A549 (cell line): ENCODE measurements around the gene LAMA1. TPM values are rescaled to one million over a fixed set of nuclear protein-coding genes. Genes with fewer than 3 reads are reported as not detected.

Experiments used
- ATAC-seq, 2 experiments: fragments of 200-7000 bp in 1 of 2; fragments of >200 bp in 1 of 2; cut with Nextera tagmentation in 1 of 2; cut with Tn5 transposase in 1 of 2; 3 replicates each; pipeline versions ENCODE4 v1.8.0 to v1.9.1; 2018 to 2020; ENCODE audit warnings: mild to moderate bottlenecking in 1 of 2, moderate library complexity in 1 of 2
- CTCF ChIA-PET: fragments of 300-600 bp; sonication (Branson Sonifier 250); formaldehyde crosslinking; extraction: SDS; loops from one replicate; lab custom pipeline; 2021; ENCODE audit warnings: antibody characterized with exemption, inconsistent platforms; lab: Yijun Ruan, JAX
- POLR2A ChIA-PET: fragments of 350-600 bp; formaldehyde crosslinking; extraction: SDS; loops from one replicate; lab custom pipeline; 2021; ENCODE audit warnings: antibody characterized with exemption, inconsistent platforms; lab: Yijun Ruan, JAX
- DNase-seq, 2 experiments: peaks; one replicate each; pipeline versions ENCODE4 v3.0.0 to v3.0.0-alpha.2; 2011 to 2016; ENCODE audit warnings: low read depth in 1 of 2, low spot score in 1 of 2
- FAIRE-seq: peaks from 2 replicates; lab custom pipeline; 2011; peaks lifted over from hg19 to GRCh38; lab: Jason Lieb, UNC
- H3K27ac ChIP-seq, 2 experiments: fragments of >200 bp; sonication (Bioruptor Twin); formaldehyde crosslinking; 3 replicates each; pipeline ENCODE4 v1.5.1; 2016 to 2017
- H3K4me1 ChIP-seq: fragments of >200 bp; sonication (Bioruptor Twin); formaldehyde crosslinking; 3 replicates; pipeline ENCODE4 v1.6.1; 2016
- H3K4me2 ChIP-seq: fragments of >200 bp; sonication (Bioruptor Twin); formaldehyde crosslinking; 3 replicates; pipeline ENCODE4 v1.6.1; 2016
- H3K4me3 ChIP-seq: fragments of >200 bp; sonication (Bioruptor Twin); formaldehyde crosslinking; 3 replicates; pipeline ENCODE4 v1.5.1; 2016
- H3K9me3 ChIP-seq: fragments of >200 bp; sonication (Bioruptor Twin); formaldehyde crosslinking; 3 replicates; pipeline ENCODE4 v1.6.1; 2016
- ATOH8 ChIP-seq: fragments of 250-450 bp; sonication (Bioruptor Pico); IDR thresholded peaks from 2 replicates; pipeline ENCODE4 v1.5.0; 2020; ENCODE audit warnings: low read depth, mild to moderate bottlenecking, moderate library complexity
- BHLHE40 ChIP-seq: IDR thresholded peaks from 2 replicates; pipeline ENCODE4 v1.6.1; 2012; ENCODE audit warnings: low read depth, low read length, inconsistent platforms
- CEBPB ChIP-seq, 2 experiments: fragments of >200 bp in 1 of 2; sonication (Bioruptor Twin) in 1 of 2; formaldehyde crosslinking in 1 of 2; IDR thresholded peaks; 2 replicates each; pipeline ENCODE4 v1.6.1; 2012 to 2016
- CHD4 ChIP-seq: fragments of 200-600 bp; sonication (generic); IDR thresholded peaks from 2 replicates; pipeline ENCODE4 v1.6.1; 2016; ENCODE audit warnings: antibody characterized with exemption, mild to moderate bottlenecking, borderline replicate concordance
- CTCF ChIP-seq: fragments of >200 bp; sonication (Bioruptor Twin); formaldehyde crosslinking; IDR thresholded peaks from 3 replicates; pipeline ENCODE4 v1.5.1; 2016
- EHF ChIP-seq: fragments of 250-450 bp; sonication (Bioruptor Pico); IDR thresholded peaks from 2 replicates; pipeline ENCODE4 v1.5.0; 2020; ENCODE audit warnings: mild to moderate bottlenecking
- EHMT2 ChIP-seq: fragments of 200-600 bp; sonication (generic); IDR thresholded peaks from 2 replicates; pipeline ENCODE4 v1.6.1; 2016; ENCODE audit warnings: antibody characterized with exemption, low read depth, mild to moderate bottlenecking, moderate library complexity
- ELK1 ChIP-seq: fragments of 150-350 bp; IDR thresholded peaks from 2 replicates; pipeline ENCODE4 v1.6.1; 2014; ENCODE audit warnings: low read depth, mild to moderate bottlenecking, low read length
- GATA3 ChIP-seq: IDR thresholded peaks from 2 replicates; pipeline ENCODE4 v1.6.1; 2012; ENCODE audit warnings: borderline replicate concordance
- HES2 ChIP-seq: fragments of >200 bp; sonication (Bioruptor Twin); formaldehyde crosslinking; IDR thresholded peaks from 2 replicates; pipeline ENCODE4 v1.6.1; 2016
- HEYL ChIP-seq: fragments of 250-450 bp; sonication (Bioruptor Pico); IDR thresholded peaks from 2 replicates; pipeline ENCODE4 v1.8.0; 2021; ENCODE audit warnings: mild to moderate bottlenecking, moderate library complexity
- HMGXB4 ChIP-seq: fragments of 250-450 bp; sonication (Bioruptor Pico); IDR thresholded peaks from 2 replicates; pipeline ENCODE4 v1.5.0; 2021; ENCODE audit warnings: mild to moderate bottlenecking, moderate library complexity, borderline replicate concordance
- HOXB13 ChIP-seq: fragments of 250-450 bp; sonication (Bioruptor Pico); IDR thresholded peaks from 2 replicates; pipeline ENCODE4 v1.5.0; 2020; ENCODE audit warnings: low read depth, mild to moderate bottlenecking, moderate library complexity
- HOXB5 ChIP-seq: fragments of 250-450 bp; sonication (Bioruptor Pico); IDR thresholded peaks from 2 replicates; pipeline ENCODE4 v1.5.0; 2020; ENCODE audit warnings: mild to moderate bottlenecking, moderate library complexity
- JUN ChIP-seq, 2 experiments: fragments of >200 bp; sonication (Bioruptor Twin); formaldehyde crosslinking; IDR thresholded peaks; 2 replicates in 1 of 2; 3 replicates in 1 of 2; pipeline ENCODE4 v1.6.1; 2016 to 2017
- MAX ChIP-seq: IDR thresholded peaks from 2 replicates; pipeline ENCODE4 v1.6.1; 2012
- POLR2A ChIP-seq: IDR thresholded peaks from 2 replicates; pipeline ENCODE4 v1.6.1; 2012; ENCODE audit warnings: mild to moderate bottlenecking, low read length
- POLR2AphosphoS2 ChIP-seq: conservative IDR thresholded peaks from 2 replicates; pipeline ENCODE4 v1.6.1; 2012; ENCODE audit warnings: low read length, improper control_type of control experiment, inconsistent platforms
- RFX5 ChIP-seq: fragments of 450-650 bp; IDR thresholded peaks from 2 replicates; pipeline ENCODE4 v1.7.1; 2014; ENCODE audit warnings: antibody characterized with exemption, mild to moderate bottlenecking, moderate library complexity
- SMC3 ChIP-seq: fragments of >200 bp; sonication (Bioruptor Twin); formaldehyde crosslinking; IDR thresholded peaks from 3 replicates; pipeline ENCODE4 v1.6.1; 2018; ENCODE audit warnings: inconsistent platforms
- TP53 ChIP-seq: fragments of 250-450 bp; sonication (Bioruptor Pico); IDR thresholded peaks from 2 replicates; pipeline ENCODE4 v1.5.0; 2021; ENCODE audit warnings: mild to moderate bottlenecking, moderate library complexity
- ZC3H11A ChIP-seq: fragments of 450-650 bp; IDR thresholded peaks from 2 replicates; pipeline ENCODE4 v1.6.1; 2014; ENCODE audit warnings: antibody characterized with exemption, mild to moderate bottlenecking
- ZNF302 ChIP-seq: fragments of 250-450 bp; sonication (Bioruptor Pico); IDR thresholded peaks from 2 replicates; pipeline ENCODE4 v1.9.0; 2021; ENCODE audit warnings: inconsistent platforms, mild to moderate bottlenecking, moderate library complexity
- WGBS: methylation state at CpG from one replicate; pipeline ENCODE4 v1.1.6; 2017; ENCODE audit errors: missing lambda C conversion rate; 5-methylcytosine and 5-hydroxymethylcytosine counted together
- polyA plus RNA-seq, 4 experiments: library from polyadenylated mRNA; depleted of rRNA in 3 of 4; stranded (reverse); fragments of >200 nt; fragmentation: RNase III in 1 of 4; extraction: RNeasy Plus Mini Kit Qiagen cat#74134 plus additional on column Dnase treatment in 1 of 4; gene quantifications; 2 replicates in 3 of 4; 3 replicates in 1 of 4; pipeline ENCODE4 v1.2.3, GENCODE V29; 2011 to 2017

Gene LAMA1
- polyA plus RNA-seq, 2 of the 4 experiments (the other 2 are of a cell fraction): 0.05 to 0.06 TPM

- no peak for TF ChIP-seq POLR2A
- TF ChIP-seq ZC3H11A: no peak
- no peak for TF ChIP-seq ELK1
- TF ChIP-seq TP53: no peak
These were observed 179.6 kb downstream of the LAMA1 start (continued) for GRCh38 chr18:6938003-6938402.

GRCh38 chr18:6934859-6935258 lies 182.7 kb downstream of the LAMA1 start:
- no peak for ATAC-seq
- CTCF ChIA-PET: no interaction called here
- Histone ChIP-seq H3K27ac (no peak overlapping the region), H3K4me2 (no peak overlapping the region), H3K4me3 (no peak overlapping the region), H3K4me1 (no peaks in the 10 kb centered on the region), H3K9me3 (no peaks in the 10 kb centered on the region)
- TF ChIP-seq HEYL (CRISPR knock-in tag): no peak
- TF ChIP-seq MAX: no peak
- no peak for TF ChIP-seq HMGXB4 (CRISPR knock-in tag)
- TF ChIP-seq HOXB5: no peak
- TF ChIP-seq HES2: no peak
- no peak for TF ChIP-seq ZC3H11A
- no peak for TF ChIP-seq CEBPB (IDR thresholded peaks at IDR 0.05)
- no peak for TF ChIP-seq ZNF302 (CRISPR knock-in tag)
- no peak for TF ChIP-seq POLR2AphosphoS2
- TF ChIP-seq EHF: no peak
- DNase-seq: no peak
- POLR2A ChIA-PET: no interaction called here
- no peak for FAIRE-seq
- WGBS: 5% methylated on average over 1 of the region's 1 CpG

GRCh38 chr18:6929370-6930102 lies 188.1 kb downstream of the LAMA1 start:
- H3K4me1 ChIP-seq: no peaks in the 10 kb centered on the region
- TF ChIP-seq HES2 (no peak), SMC3 (no peak), CTCF (no peak), HOXB13 (no peak), ZNF302 (CRISPR knock-in tag) (no peak), RFX5 (no peak), HOXB5 (no peak), MAX (no peak), CHD4 (no peak), BHLHE40 (no peak), ATOH8 (no peak), JUN (IDR thresholded peaks at IDR 0.05) (no peak), EHMT2 (no peak), GATA3 (no peak)
- DNase-seq (no peak), FAIRE-seq (no peak), ATAC-seq (no peak)
- whole genome bisulfite sequencing: 50% methylated on average over 17 of the region's 45 CpGs
- H3K4me3 ChIP-seq: no peak overlapping the region
- no peak overlapping the region for H3K27ac ChIP-seq
- H3K9me3 ChIP-seq: no peaks in the 10 kb centered on the region
- ChIA-PET POLR2A (no interaction called here), CTCF (no interaction called here)
- no peak overlapping the region for H3K4me2 ChIP-seq
